Stimulated activated CD8-positive, alpha-beta memory T cell treated with anti-CD3 and anti-CD28 coated beads, Interleukin-15, amount 100 ng/mL, for 24 hours (primary cell): ENCODE results near the gene KRT39.

ENCODE experiments used
- DNase-seq: peaks from one replicate; pipeline ENCODE4 v3.0.0-alpha.2; 2020; ENCODE audit warnings: low read depth

KRT39 gene

DNA sequence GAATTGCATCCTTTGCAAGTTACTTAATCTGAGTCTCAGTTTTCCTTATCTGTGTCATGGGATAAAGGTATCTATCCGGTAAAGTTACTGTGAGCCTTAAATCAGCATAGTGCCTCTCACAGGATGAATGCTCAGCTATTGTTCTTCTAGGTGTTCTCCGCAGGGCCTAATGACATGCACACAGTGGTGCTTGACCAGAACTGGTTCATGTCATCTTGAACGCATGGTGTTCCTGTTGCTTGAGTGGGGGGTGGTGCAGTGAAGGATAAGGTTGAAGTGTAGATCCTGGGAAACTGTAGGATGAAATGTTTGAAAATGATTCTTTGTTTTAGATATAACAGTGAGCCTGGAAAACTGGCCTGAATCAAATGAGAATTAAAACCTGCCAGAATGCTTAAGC, 13.4 kb upstream of the KRT39 start:
- no peak for DNase-seq

DNA sequence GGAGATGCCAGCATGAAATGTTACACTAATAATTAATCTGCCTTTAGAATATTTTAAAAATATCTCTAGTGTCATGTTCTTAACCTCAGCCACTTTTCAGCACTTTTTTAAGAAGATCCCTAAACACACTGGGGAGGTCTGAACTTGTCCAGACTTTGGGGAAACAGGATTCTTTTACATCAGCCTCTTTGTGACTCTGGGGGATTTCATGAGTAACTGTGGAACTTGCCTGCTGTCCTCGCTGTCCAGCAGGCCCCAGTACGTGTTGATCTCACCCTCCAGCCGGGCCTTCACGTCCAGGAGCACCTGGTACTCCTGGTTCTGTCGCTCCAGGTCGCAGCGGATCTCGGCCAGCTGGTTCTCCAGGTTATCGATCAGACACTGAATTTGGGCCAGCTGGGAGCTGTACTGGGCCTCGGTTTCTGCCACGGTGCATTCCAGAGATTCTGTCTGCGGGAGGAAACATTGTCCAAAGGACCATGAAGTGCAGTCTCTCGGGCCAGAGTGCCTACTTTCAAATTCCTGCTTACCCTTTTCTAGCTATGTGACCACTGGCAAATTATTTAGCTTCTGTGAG, 11.9 kb upstream of the KRT39 start:
- DNase-seq: no peak

DNA sequence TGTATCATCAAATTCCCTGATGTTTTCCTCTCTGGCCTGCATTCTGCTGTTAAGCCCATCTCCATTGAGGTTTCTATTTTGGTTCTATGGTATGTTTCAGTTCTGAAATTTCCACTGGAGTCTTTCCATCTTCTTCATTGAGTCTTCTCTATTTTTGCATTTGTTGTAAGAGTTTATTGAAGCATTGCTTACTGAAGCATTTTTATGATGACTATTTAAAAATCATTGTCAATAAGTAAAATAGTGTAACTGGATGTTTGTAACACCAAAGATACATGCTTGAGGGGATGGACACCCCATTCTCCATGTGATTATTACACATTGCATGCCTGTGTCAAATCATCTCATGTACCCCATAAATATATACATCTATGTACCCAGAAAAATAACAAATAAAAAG, 8.8 kb upstream of the KRT39 start:
- DNase-seq: no peak

DNA sequence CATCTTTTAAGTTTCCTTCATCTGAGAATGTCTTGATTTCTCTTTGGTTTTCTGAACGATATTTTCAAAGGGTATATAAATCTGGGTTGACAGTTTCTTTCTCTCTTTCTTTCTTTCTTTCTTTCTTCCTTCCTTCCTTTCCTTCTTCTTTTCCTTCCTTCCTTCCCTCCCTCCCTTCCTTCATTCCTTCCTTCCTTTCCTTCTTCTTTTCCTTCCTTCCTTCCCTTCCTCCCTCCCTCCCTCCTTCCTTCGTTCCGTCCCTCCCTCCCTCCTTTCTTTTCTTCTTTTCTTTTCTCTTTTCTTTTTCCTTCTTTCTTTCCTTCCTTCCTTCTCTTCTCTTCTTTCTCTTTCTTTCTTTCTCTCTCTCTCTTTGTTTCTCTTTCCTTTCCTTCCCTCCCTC, 7.6 kb upstream of the KRT39 start:
- DNase-seq: no peak

- no peak for DNase-seq
Measured at GRCh38 chr17:40967582-40967981, 834 bp upstream of the KRT39 start.

DNA sequence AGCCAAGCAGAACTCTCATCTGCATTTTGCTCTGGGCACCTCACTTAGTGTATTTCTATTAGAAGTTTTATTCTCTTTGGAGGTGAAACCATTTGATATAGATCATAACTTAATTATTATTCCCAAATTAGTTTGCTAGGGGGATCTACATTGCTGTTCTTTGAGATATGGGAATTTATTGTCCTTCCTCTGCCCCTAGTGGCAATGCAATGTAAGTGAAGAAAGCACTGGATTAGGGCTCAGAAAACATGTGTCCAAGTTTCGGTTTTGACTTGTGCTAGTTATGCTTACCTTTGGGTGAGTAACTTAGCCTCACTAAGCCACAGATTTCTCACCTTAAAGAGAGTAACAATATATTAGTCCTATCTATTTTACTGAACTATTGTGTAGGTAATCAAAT, 2.9 kb downstream of the KRT39 start:
- no peak for DNase-seq

DNA sequence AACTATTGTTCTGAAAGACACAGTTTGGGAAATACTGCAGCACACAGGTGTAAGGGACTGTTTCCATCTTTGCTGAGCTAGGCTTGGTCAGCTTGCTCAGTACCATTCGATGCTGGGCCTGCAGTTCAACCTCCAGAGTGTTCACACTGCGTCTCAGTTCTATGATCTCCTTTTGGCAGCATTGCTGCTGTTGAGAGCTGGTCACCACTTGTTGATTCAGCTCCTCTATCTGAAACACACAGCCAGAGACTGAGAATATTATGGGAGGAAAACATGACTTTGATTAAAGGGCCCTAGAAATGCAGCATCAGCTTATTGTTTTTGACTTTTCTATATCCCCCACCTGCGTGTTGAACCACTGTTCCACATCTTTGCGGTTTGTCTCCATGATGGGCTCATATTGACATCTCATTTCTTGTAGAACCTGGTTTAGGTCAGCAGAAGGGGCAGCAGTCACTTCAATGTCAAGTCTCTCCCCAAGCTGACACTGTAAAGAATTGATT, 4.6 kb downstream of the KRT39 start:
- DNase-seq: no peak

DNA sequence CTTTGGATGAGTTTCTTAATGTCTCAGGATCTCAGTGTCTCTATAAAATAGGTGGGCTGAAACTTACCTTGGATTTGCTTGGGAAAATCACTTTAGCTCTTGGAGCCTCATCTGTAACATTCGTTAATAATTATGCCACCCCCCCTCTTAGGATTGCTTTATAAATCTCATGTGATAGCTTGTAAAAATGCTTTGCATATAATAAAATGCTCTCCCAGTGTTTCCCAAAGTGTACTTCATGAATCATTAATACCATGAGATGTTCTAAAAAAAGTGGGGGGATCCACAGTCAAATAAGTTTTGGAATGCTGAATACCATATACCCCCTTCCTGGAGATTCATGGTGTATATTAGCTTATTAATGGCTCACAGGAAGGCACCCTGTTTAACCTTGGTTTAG, 5.2 kb downstream of the KRT39 start:
- DNase-seq: no peak

DNA sequence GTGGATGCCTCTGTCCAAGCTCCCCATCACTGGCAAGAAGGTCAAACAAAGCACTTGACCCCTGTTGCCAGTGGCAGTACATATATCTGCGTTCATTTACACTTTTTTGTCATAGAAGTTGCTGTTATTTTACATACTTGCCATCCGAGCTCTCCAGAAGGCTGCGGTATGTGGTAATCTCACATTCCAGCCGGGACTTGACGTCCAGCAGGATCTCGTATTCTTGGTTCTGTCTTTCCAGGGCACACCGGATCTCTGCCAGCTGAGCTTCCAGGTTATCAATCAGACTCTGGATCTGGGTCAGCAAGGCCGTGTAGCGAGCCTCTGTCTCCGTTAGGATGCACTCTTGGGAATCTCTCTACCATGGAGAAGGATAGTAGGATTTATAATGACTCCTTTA, 6.6 kb downstream of the KRT39 start:
- DNase-seq: no peak

GRCh38 chr17:40958086-40958953, 8.4 kb downstream of the KRT39 start:
- DNase-seq: no peak

GRCh38 chr17:40956401-40957254, 10.1 kb downstream of the KRT39 start:
- DNase-seq: no peak

- no peak for DNase-seq
Measured at GRCh38 chr17:40953881-40954280, 12.9 kb downstream of the KRT39 start.

- no peak for DNase-seq
Measured at GRCh38 chr17:40952661-40953060, 14.1 kb downstream of the KRT39 start.

DNA sequence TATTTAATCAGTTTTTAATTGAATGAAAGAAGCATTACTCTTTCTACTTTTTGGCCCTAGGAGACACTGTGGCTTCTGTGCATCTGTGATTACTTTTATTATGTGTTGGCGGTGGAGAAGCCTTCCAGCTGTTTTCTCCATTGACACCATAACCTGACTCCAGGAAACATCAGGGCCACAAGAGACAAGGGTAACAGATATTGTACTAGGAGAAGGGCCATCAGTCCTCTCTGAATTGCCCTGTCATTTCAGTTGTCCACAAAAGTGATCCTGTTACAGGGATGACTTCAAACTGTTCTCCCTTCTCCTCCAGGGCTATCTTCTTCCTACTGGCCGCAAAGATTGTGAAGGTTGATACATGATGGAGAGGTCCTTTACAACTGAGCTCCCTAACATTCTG, 14.6 kb downstream of the KRT39 start:
- DNase-seq: no peak

- DNase-seq: no peak
Measured at GRCh38 chr17:40951011-40951622, 15.6 kb downstream of the KRT39 start.

DNA sequence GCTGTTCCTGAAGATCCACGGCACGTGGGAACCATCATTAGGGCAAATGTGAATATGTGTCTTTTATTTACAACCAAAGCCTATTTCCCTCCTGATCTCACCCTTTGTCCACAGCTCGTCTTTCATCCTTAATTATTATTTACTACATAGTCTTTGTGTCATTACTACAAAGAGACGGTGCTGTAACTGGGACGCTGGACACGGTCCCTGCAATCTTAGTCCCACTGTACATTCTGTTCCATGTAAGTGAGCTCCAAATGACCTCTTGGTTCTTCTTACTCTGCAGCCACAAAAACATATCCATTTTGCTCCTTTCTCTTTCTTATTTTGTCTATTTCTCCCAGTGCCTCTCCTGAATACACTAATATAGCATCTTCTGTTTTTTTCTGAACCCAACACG, 16.6 kb downstream of the KRT39 start:
- DNase-seq: no peak

DNA sequence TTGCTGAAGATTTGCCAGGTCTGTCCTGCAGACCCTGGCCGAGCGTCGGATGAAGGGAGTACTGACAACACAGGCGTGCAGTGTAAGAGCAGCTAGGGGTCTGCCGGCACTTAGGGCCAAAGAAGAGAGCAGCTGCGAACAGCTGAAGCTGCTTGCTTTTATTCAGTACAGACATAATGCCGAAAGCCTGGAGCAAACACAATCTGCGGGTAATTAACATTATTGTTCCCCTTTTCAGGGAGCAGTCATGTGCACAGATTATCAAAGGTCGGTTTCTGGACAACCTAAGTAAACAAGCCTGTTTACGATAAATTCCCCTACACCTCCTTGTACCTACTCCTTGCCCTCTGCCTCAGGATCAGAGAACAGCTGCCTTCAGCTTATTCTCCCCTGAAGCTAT, 17.3 kb downstream of the KRT39 start:
- DNase-seq: no peak

- DNase-seq: no peak
Measured at GRCh38 chr17:40947929-40948328, 18.8 kb downstream of the KRT39 start.

- no peak for DNase-seq
Measured at GRCh38 chr17:40945414-40945813, 21.3 kb downstream of the KRT39 start.

DNA sequence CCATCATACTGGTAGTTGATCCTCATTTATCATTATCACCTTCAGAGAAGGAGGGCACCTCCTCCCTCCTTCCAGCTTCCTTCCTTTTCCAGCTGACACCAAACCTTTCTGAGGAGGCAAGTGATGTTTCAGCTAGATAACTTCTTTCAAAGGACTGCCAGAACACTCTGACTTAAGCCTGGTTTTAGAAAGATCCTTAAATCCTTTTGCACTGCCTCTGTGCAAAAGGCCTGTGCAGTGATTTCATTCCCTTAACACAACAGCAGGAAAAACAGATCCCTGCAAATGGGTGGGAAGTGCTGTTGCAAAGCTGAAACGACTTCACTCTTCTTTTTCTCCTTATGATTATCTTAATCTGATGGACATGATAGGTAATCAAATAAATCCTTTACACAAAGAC, 22.2 kb downstream of the KRT39 start:
- DNase-seq: no peak

- DNase-seq: no peak
Measured at GRCh38 chr17:40942553-40942952, 24.2 kb downstream of the KRT39 start.

DNA sequence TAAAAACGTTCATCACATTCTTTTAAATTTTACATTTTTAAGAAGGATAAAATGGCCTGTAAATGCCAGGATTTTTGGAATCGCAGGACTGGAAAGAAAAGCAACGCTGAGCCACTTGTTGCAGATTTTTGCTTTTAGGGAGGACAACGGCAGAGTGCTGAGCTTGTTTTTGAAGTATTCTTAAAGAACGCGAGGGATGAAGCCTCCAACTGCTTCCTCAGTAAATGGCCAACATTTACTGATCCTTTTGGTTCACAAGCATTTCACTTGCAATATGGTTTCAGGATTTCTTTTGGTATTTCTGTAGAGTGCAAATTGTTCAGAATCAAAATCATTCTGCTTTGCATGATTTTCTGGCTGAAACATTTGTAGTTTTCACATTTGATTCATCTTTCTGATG, 26.5 kb downstream of the KRT39 start:
- no peak for DNase-seq
